Measurements from ENCODE around the gene PDK2. TPM values are rescaled to one million over a fixed set of nuclear protein-coding genes. Genes with fewer than 3 reads are reported as not detected.

PDK2 gene
- total RNA-seq, 5 donors from 2014 or later (not counting 1 experiment from before 2014, with no cell fraction given), result 18.8 to 37.2 (median 30.0) TPM

- peaks cover 72% of the 10 kb centered on the region in 3 donors for H3K4me1 Mint-ChIP-seq
- peak overlapping the region; percentile 97 to 99 for H3K27ac Mint-ChIP-seq
- H3K36me3 Mint-ChIP-seq, result peaks cover 26% of the 10 kb centered on the region
- Histone ChIP-seq H3K27me3 (replicated peaks in 1 of 2; ENCODE audit: control insufficient read depth in 2 of 2, extremely low read depth in 1 of 2, insufficient read depth in 2 of 2, low read length in 1 of 2) (no peaks in the 10 kb centered on the region), H3K4me1 (ENCODE audit: control insufficient read depth in 1 of 2, extremely low read depth in 1 of 2, insufficient read depth in 2 of 2, low read length in 2 of 2) (peaks cover 27 to 82% of the 10 kb centered on the region in 2 experiments), H3K36me3 (ENCODE audit: control insufficient read depth in 2 of 2, extremely low read depth in 1 of 2, insufficient read depth in 1 of 2, low read length in 1 of 2) (peaks cover 3 to 46% of the 10 kb centered on the region in 2 donors), H3K4me3 (ENCODE audit: control insufficient read depth in 1 of 2, extremely low read depth in 1 of 2, low read length in 1 of 2) (peak overlapping the region in 1 of 2 donors; percentile 82), H3K27ac (ENCODE audit: low read length) (peak overlapping the region; percentile 79), H3K9me3 (no peaks in the 10 kb centered on the region)
- H3K9me3 Mint-ChIP-seq, result no peaks in the 10 kb centered on the region
- POLR2A ChIA-PET, result interaction anchor here in 1 of 2 donors (0.9 kb wide), 1 partner anchor 14 kb away, joined by 3 read pairs; no protein-coding TSS in a partner anchor
- no peak for ATAC-seq (replicated peaks in 1 of 4)
- H3K4me3 Mint-ChIP-seq, result peak overlapping the region; percentile 89 to 96 (median 92)
- CTCF ChIA-PET, result interaction anchor here in 1 of 2 donors (0.9 to 1.1 kb wide), 3 partner anchors 14 to 32 kb away, joined by 3 to 5 read pairs (median 4); no protein-coding TSS in a partner anchor
- WGBS (ENCODE audit: insufficient coverage), result 54% methylated on average over 2 of the region's 10 CpGs
- peak in 7 of 35 experiments; percentile 31 to 42 (median 39) for DNase-seq
- H3K27me3 Mint-ChIP-seq, result no peaks in the 10 kb centered on the region
Observed at GRCh38 chr17:50146230-50146926, 51.2 kb downstream of the PDK2 start.

- Mint-ChIP-seq H3K27me3 (no peaks in the 10 kb centered on the region), H3K27ac (peak overlapping the region; percentile 97 to 99), H3K4me1 (peaks cover 67 to 72% (median 68%) of the 10 kb centered on the region in 3 donors), H3K4me3 (peak overlapping the region; percentile 89 to 96 (median 92)), H3K36me3 (peaks cover 22% of the 10 kb centered on the region), H3K9me3 (no peaks in the 10 kb centered on the region)
- Histone ChIP-seq H3K27me3 (replicated peaks in 1 of 2; ENCODE audit: control insufficient read depth in 2 of 2, extremely low read depth in 1 of 2, insufficient read depth in 2 of 2, low read length in 1 of 2) (no peaks in the 10 kb centered on the region), H3K27ac (ENCODE audit: low read length) (peak overlapping the region; percentile 79), H3K9me3 (no peaks in the 10 kb centered on the region), H3K36me3 (ENCODE audit: control insufficient read depth in 2 of 2, extremely low read depth in 1 of 2, insufficient read depth in 1 of 2, low read length in 1 of 2) (peaks cover 3 to 40% of the 10 kb centered on the region in 2 donors), H3K4me1 (ENCODE audit: control insufficient read depth in 1 of 2, extremely low read depth in 1 of 2, insufficient read depth in 2 of 2, low read length in 2 of 2) (peaks cover 27 to 82% of the 10 kb centered on the region in 2 experiments), H3K4me3 (ENCODE audit: control insufficient read depth in 1 of 2, extremely low read depth in 1 of 2, low read length in 1 of 2) (peak overlapping the region; percentile 61 to 82)
- ATAC-seq (replicated peaks in 1 of 4) (no peak), DNase-seq (peak in 1 of 35 experiments; percentile 51)
- WGBS (ENCODE audit: insufficient coverage), result 38% methylated on average over 12 of the region's 15 CpGs
- ChIA-PET CTCF (interaction anchor here in 1 of 2 donors (0.7 to 1.1 kb wide), 2 partner anchors 15 to 22 kb away, joined by 4 to 5 read pairs; no protein-coding TSS in a partner anchor), POLR2A (no interaction called here)
Observed at GRCh38 chr17:50146927-50147665, 51.9 kb downstream of the PDK2 start.

- WGBS (ENCODE audit: insufficient coverage), result 23% methylated on average over 3 of the region's 5 CpGs
- ChIA-PET CTCF (interaction anchor here (0.6 to 1.4 kb wide), 4 partner anchors 9 to 1544 kb away, joined by 3 to 6 read pairs (median 5); no protein-coding TSS in a partner anchor), POLR2A (interaction anchor here in 1 of 2 donors (0.5 kb wide), 1 partner anchor 143 kb away, joined by 4 read pairs; no protein-coding TSS in a partner anchor)
- Mint-ChIP-seq H3K27ac (peak overlapping the region; percentile 97 to 99), H3K36me3 (peaks cover 18% of the 10 kb centered on the region), H3K27me3 (no peaks in the 10 kb centered on the region), H3K4me1 (peaks cover 65 to 68% (median 66%) of the 10 kb centered on the region in 3 donors), H3K4me3 (peak overlapping the region; percentile 89 to 96 (median 92)), H3K9me3 (no peaks in the 10 kb centered on the region)
- no peak for DNase-seq
- no peak for ATAC-seq (replicated peaks in 1 of 4)
- Histone ChIP-seq H3K36me3 (ENCODE audit: control insufficient read depth in 2 of 2, extremely low read depth in 1 of 2, insufficient read depth in 1 of 2, low read length in 1 of 2) (peaks cover 3 to 33% of the 10 kb centered on the region in 2 donors), H3K4me1 (ENCODE audit: control insufficient read depth in 1 of 2, extremely low read depth in 1 of 2, insufficient read depth in 2 of 2, low read length in 2 of 2) (peaks cover 27 to 82% of the 10 kb centered on the region in 2 experiments), H3K4me3 (ENCODE audit: control insufficient read depth in 1 of 2, extremely low read depth in 1 of 2, low read length in 1 of 2) (peak overlapping the region; percentile 61 to 82), H3K27ac (ENCODE audit: low read length) (peak overlapping the region; percentile 79), H3K9me3 (no peaks in the 10 kb centered on the region), H3K27me3 (replicated peaks in 1 of 2; ENCODE audit: control insufficient read depth in 2 of 2, extremely low read depth in 1 of 2, insufficient read depth in 2 of 2, low read length in 1 of 2) (no peaks in the 10 kb centered on the region)
Observed at GRCh38 chr17:50147841-50148225, 52.7 kb downstream of the PDK2 start.

- peak overlapping the region; percentile 61 to 82 for H3K4me3 ChIP-seq (ENCODE audit: control insufficient read depth in 1 of 2, extremely low read depth in 1 of 2, low read length in 1 of 2)
- DNase-seq (peak in 27 of 35 experiments; percentile 37 to 77 (median 53)), ATAC-seq (replicated peaks in 1 of 4) (peak; percentile 10 to 34 (median 17))
- H3K9me3 Mint-ChIP-seq, result no peaks in the 10 kb centered on the region
- ChIA-PET POLR2A (interaction anchor here (0.5 to 0.7 kb wide), 2 partner anchors 143 to 400 kb away, joined by 4 to 10 read pairs; no protein-coding TSS in a partner anchor), CTCF (interaction anchor here (0.6 to 1.4 kb wide), 4 partner anchors 9 to 1544 kb away, joined by 3 to 6 read pairs (median 5); no protein-coding TSS in a partner anchor)
- no peaks in the 10 kb centered on the region for H3K9me3 ChIP-seq
- peak overlapping the region; percentile 79 for H3K27ac ChIP-seq (ENCODE audit: low read length)
- peak overlapping the region; percentile 89 to 96 (median 92) for H3K4me3 Mint-ChIP-seq
- H3K27me3 Mint-ChIP-seq, result no peaks in the 10 kb centered on the region
- peak overlapping the region; percentile 97 to 99 for H3K27ac Mint-ChIP-seq
- peaks cover 27 to 76% of the 10 kb centered on the region in 2 experiments for H3K4me1 ChIP-seq (ENCODE audit: control insufficient read depth in 1 of 2, extremely low read depth in 1 of 2, insufficient read depth in 2 of 2, low read length in 2 of 2)
- H3K36me3 Mint-ChIP-seq, result peaks cover 14% of the 10 kb centered on the region
- peaks cover 3 to 27% of the 10 kb centered on the region in 2 donors for H3K36me3 ChIP-seq (ENCODE audit: control insufficient read depth in 2 of 2, extremely low read depth in 1 of 2, insufficient read depth in 1 of 2, low read length in 1 of 2)
- peaks cover 59 to 63% (median 60%) of the 10 kb centered on the region in 3 donors for H3K4me1 Mint-ChIP-seq
- WGBS (ENCODE audit: insufficient coverage), result 3% methylated on average over 6 of the region's 25 CpGs
- no peaks in the 10 kb centered on the region for H3K27me3 ChIP-seq (replicated peaks in 1 of 2; ENCODE audit: control insufficient read depth in 2 of 2, extremely low read depth in 1 of 2, insufficient read depth in 2 of 2, low read length in 1 of 2)
Observed at GRCh38 chr17:50148226-50149090, 53.3 kb downstream of the PDK2 start.

GRCh38 chr17:50149091-50149416 is 53.9 kb downstream of the PDK2 start:
- no peaks in the 10 kb centered on the region for H3K27me3 Mint-ChIP-seq
- Histone ChIP-seq H3K27me3 (replicated peaks in 1 of 2; ENCODE audit: control insufficient read depth in 2 of 2, extremely low read depth in 1 of 2, insufficient read depth in 2 of 2, low read length in 1 of 2) (no peaks in the 10 kb centered on the region), H3K4me3 (ENCODE audit: control insufficient read depth in 1 of 2, extremely low read depth in 1 of 2, low read length in 1 of 2) (peak overlapping the region; percentile 79 to 82), H3K36me3 (ENCODE audit: control insufficient read depth in 2 of 2, extremely low read depth in 1 of 2, insufficient read depth in 1 of 2, low read length in 1 of 2) (peaks cover 3 to 21% of the 10 kb centered on the region in 2 donors), H3K4me1 (ENCODE audit: control insufficient read depth in 1 of 2, extremely low read depth in 1 of 2, insufficient read depth in 2 of 2, low read length in 2 of 2) (peaks cover 27 to 70% of the 10 kb centered on the region in 2 experiments), H3K9me3 (no peaks in the 10 kb centered on the region), H3K27ac (ENCODE audit: low read length) (peak overlapping the region; percentile 29)
- ChIA-PET POLR2A (interaction anchor here in 1 of 2 donors (0.7 kb wide), 1 partner anchor 400 kb away, joined by 10 read pairs; no protein-coding TSS in a partner anchor), CTCF (interaction anchor here (1.1 to 1.4 kb wide), 3 partner anchors 13 to 55 kb away, joined by 4 to 6 read pairs (median 6); no protein-coding TSS in a partner anchor)
- under 1% methylated on average over 29 of the region's 30 CpGs for WGBS (ENCODE audit: insufficient coverage)
- H3K4me1 Mint-ChIP-seq, result peaks cover 53 to 58% (median 54%) of the 10 kb centered on the region in 3 donors
- peak in 3 of 4 experiments; percentile 2 to 10 (median 8) for ATAC-seq (replicated peaks in 1 of 4)
- no peak for DNase-seq
- H3K36me3 Mint-ChIP-seq, result peaks cover 11% of the 10 kb centered on the region
- peak overlapping the region; percentile 81 to 96 (median 92) for H3K4me3 Mint-ChIP-seq
- H3K27ac Mint-ChIP-seq, result peak overlapping the region; percentile 84 to 86
- no peaks in the 10 kb centered on the region for H3K9me3 Mint-ChIP-seq

Data from T-cell (primary cell).